ENCODE results near the gene WDPCP.

Gene WDPCP

DNA sequence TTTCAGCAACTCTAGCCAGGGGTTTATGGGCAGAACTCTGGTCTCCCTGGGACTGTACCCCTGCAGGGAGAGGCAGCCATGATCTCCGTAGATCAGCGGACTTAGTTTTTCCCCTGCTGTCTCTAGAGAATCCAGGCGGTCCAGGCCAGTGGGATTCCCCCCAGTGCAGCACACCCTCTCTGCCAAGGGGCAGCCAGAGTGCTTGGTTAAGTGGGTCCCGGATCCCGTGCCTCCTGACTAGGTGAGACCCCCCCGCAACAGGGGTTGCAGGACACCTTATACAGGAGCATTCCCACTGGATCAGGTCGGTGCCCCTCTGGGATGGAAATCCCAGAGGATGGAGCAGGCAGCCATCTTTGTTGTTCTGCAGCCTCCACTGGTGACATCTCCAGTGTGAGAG lies 33.0 kb downstream of the WDPCP start:
- no peak for DNase-seq (ENCODE audit: extremely low read depth, low read depth)
- TF ChIP-seq, protein P1, sequence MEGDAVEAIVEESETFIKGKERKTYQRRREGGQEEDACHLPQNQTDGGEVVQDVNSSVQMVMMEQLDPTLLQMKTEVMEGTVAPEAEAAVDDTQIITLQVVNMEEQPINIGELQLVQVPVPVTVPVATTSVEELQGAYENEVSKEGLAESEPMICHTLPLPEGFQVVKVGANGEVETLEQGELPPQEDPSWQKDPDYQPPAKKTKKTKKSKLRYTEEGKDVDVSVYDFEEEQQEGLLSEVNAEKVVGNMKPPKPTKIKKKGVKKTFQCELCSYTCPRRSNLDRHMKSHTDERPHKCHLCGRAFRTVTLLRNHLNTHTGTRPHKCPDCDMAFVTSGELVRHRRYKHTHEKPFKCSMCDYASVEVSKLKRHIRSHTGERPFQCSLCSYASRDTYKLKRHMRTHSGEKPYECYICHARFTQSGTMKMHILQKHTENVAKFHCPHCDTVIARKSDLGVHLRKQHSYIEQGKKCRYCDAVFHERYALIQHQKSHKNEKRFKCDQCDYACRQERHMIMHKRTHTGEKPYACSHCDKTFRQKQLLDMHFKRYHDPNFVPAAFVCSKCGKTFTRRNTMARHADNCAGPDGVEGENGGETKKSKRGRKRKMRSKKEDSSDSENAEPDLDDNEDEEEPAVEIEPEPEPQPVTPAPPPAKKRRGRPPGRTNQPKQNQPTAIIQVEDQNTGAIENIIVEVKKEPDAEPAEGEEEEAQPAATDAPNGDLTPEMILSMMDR (IDR thresholded peaks at IDR 0.05; ENCODE audit: low read depth, low read length): no peak

DNA sequence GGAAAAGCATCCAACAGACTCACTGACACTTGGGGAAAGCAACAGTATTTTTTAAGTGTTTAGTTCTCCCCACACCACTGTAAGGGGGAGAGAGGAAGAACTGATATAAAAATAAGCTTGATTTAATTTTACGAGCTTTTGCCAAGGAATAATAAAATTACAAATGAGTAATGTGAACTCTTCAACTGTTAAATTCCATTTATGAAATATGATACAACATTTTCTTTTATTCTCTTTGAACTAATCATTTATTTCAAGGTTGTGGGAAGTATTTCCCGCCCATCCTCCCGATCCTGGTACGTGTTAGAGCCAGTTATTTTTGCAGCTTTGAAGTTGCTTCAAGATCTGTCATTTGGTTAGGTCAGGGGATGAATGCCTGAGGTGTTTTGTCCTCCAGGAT lies 35.2 kb downstream of the WDPCP start:
- TF ChIP-seq, protein P1 (IDR thresholded peaks at IDR 0.05; ENCODE audit: low read depth, low read length): no peak
- DNase-seq (ENCODE audit: extremely low read depth, low read depth): no peak

DNA sequence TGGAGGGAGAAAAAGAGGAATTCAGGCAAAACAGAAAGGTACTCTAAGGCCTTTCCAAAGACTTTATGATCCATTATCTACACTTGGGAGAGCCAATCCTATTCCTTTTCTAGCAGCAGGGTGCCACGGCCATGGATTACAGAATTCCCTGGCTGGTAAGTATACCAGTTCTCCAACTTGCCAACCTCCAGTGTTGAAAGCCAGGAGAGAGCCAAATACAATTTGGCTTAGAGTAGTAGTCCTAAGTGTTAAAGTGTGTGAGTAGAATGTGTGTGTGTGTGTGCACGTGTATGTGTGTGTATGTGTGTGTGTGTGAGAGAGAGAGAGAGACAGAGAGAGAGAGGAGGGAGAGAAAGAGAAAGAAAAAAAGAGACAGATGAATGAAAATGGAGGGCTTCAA lies 43.3 kb downstream of the WDPCP start:
- no peak for DNase-seq (ENCODE audit: extremely low read depth, low read depth)

DNA sequence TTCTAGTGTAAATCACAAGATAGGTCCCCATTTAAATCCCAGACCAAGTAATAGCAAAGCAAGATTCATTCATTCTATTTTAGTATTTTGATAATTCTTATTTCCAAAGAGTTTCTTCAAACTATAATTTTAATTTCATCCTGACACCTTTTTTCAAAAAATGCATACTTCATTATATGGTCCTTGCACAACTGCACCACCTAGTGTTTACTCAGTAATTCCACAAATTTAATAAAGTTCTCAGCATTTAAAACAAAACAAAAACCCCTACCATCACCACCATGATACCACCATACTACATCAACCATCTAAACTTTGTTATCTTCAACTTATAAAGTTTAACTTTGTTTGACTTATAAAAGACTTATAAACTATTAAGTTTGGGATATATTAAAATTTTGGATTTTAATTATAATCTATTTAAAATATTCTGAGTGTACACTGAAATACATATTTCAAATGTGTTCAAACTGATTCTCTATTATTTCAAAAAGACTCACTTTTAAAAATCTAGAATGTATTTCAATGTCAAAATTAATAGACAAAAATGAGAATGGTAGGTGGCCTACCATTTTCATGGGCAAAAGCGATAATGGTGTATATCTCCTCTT lies 44.2 kb downstream of the WDPCP start:
- no peak for DNase-seq (ENCODE audit: extremely low read depth, low read depth)
- TF ChIP-seq, protein P1 (IDR thresholded peaks at IDR 0.05; ENCODE audit: low read depth, low read length): peak; percentile 53

More for the DNA sequence above, 43.3 kb downstream of the WDPCP start:
- TF ChIP-seq, protein P1 (IDR thresholded peaks at IDR 0.05; ENCODE audit: low read depth, low read length): no peak

DNA sequence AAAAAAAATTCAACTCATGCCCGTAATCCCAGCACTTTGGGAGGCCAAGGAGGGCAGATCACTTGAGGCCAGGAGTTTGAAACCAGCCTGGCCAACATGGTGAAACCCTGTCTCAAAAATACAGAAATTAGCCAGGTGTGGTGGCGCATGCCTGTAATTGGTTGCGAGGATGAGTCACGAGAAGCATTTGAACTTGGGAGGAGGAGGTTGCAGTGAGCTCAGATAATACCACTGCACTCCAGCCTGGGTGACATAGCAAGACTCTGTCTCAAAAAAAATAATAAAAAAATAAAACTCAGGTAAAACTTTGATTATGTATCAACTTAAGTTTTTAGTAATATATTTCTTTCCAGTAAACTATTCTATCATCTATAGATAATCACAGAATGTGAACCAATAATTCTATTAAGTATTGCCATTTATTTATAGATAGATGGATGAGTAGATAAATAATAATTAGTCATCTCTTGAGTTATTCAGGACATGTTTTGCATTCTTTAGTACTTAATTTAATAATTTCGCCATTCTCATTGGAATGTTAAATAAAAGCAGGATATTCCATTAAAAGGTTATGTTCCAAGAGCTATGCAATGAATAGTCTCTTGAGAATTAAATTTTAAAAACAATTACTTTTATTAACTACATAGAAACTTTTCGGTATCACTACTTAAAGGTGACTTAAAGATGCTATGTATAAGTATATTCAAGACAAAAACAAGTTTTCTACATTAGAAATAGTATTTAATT lies 48.7 kb downstream of the WDPCP start:
- DNase-seq (ENCODE audit: extremely low read depth, low read depth): no peak
- TF ChIP-seq, protein P1 (IDR thresholded peaks at IDR 0.05; ENCODE audit: low read depth, low read length): no peak

DNA sequence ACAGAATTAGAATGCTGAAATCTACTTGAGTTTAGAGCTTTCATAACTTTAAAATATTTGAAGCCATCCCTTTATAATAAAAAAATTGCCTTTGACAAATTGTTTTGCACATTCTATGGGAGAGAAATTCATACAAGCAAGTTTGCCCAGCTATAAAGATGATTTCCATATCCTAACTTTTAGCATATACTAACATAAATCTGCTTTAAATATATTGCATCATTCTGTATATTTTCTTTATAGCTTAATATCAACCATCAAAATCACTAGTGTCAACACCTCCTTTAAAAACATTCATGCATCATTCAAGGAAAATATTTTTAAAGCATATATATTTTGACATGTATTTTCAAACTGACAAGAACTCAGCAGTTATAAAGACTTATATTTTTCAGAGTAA lies 49.9 kb downstream of the WDPCP start:
- TF ChIP-seq, protein P1 (IDR thresholded peaks at IDR 0.05; ENCODE audit: low read depth, low read length): no peak

DNA sequence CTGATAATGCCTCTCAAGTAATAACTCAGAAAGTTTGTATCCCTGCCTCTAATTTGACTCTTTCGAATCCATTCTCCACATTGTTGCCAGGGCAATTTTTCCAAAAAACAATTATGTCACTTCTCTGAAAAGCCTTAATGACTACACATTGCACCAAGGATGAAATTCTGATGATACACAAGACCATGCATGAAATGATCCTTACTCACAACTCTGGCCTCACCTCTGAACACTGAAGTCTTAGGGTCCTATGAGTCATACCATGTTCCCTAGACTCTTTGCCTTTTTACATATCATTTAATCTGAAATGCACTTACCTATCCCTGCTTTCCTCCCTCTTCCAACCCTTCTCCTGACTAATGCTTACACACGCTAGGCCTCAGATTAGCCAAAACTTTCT lies 51.0 kb downstream of the WDPCP start:
- no peak for DNase-seq (ENCODE audit: extremely low read depth, low read depth)
- TF ChIP-seq, protein P1 (IDR thresholded peaks at IDR 0.05; ENCODE audit: low read depth, low read length): no peak

More for the DNA sequence above, 49.9 kb downstream of the WDPCP start:
- no peak for DNase-seq (ENCODE audit: extremely low read depth, low read depth)

All from AG09319 (cell line).